ENCODE measurements around the gene EPHA6.

Gene EPHA6

DNA sequence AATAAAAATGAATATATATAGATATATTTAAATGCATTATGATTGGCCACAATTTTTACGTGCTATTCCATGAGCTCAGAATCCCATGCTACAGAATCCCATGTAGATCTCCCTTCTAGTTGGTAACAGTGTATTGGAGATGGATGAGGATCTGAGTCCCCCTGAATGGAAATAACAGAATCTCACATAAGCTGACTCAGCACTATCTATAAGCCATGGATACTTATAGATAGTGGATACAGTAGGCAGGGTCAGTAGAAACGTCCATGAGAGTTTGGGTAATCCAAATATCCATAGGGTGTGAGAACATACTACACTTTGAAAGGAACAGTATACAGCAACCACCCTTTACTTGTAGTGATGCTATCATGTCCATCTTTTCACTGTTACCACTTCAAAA lies 375.4 kb downstream of the EPHA6 start:
- DNase-seq = no peak

DNA sequence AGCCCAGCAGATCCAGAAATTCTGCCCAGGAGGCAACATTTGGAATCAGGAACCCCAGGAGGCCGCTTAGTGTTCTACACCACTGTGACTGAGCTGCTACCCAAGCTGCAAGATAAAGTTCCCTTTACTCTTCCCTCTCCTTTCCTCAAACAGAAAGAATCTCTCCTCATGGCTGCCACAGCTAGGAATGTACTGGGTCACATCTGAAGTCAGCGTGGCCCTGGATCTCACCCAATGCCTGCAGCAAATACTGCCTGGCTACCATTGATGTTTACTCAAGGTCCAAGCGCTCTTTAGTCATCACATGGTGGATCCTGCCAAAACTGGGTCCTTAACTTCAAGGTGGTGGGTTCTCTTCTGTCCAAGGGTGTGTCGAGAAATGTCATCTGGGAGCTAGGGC lies 382.7 kb downstream of the EPHA6 start:
- no peak for DNase-seq

DNA sequence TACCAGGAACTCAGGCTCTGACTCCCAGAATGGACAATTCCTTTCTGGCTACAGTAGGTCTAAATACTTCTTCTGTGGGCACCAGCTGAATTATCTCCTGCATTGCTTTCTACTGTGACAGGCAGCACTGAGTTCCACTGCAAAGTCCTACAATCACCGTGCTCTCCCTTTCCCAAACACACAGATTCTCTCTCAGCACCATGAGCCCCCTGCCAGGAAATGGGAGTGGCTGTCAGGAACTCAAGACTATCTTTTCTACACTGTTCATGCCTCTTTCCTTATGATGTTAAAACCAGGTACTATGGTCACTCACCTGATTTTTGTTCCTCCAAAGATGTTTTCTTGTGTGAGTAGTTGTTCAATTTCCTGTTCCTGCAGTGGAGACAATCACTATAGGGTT lies 383.4 kb downstream of the EPHA6 start:
- DNase-seq = no peak

DNA sequence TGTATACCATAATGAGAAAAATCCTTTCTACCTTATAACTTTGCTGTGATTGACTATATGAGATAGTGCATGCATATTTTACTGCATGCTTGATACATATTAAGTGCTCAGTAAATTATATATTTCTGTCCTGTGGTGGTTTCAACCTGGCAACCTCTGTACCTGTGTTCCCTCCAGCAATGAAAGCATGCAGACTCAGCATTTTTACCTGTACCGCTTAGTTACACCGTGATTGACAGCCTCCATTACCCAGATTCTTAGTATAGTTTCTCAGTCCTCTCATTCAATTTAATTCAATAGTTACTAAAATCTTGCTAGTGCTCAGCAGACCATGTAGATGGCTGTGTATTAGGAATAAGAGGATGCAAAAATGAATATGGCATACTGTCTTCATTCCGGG lies 386.0 kb downstream of the EPHA6 start:
- no peak for DNase-seq

DNA sequence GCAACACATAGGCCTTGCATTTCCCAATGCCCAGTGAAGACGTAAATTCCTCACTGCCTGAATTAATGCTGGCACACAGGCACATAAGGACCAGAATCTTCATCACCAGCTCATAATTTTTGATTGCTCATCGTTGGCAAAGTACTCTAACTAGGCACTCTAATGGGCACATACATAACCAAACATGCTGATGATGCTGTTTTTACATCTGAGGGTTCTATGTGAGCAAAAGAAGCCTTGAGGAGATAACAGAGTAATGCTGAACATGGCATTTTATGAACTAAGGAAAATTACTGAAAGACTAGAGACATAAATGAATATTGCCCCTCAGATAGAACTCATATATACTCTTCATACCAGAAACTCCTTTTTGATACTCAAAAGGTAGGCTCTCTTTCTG lies 387.4 kb downstream of the EPHA6 start:
- no peak for DNase-seq

DNA sequence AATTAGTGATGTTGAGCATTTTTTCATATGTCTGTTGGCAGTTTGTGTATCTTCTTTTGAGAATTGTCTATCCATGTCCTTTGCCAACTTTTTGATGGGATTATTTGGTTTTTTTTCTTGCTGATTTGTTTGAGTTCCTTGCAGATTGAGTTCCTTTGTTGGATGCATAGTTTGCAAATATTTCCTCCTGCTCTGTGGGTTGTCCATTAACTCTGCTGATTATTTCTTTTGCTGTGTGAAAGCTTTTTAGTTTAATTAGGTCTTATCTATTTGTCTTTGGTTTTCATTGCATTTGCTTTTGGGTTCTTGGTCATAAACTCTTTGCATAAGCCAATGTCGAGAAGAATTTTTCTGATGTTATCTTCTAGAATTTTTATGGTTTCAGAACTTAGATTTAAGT lies 414.6 kb downstream of the EPHA6 start:
- no peak for DNase-seq

DNA sequence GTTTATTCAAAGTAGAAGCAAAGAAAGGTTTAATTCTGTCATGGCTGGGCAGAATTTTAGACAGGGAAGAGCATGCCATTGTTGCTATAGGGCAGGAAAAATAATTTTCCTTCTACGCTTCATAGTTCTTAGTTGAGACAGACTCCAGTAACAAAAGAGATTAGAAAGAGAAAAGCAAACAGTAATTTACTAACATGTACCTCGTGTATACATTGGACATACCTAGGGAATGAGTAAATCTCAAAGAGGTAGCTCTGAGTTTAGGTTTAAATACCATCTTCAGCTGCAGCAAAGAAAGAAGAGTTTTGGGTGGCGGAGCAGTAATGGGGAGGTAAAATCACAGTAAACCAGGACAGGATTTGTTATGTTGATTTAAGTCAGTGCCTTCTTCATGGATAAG lies 416.1 kb downstream of the EPHA6 start:
- no peak for DNase-seq

DNA sequence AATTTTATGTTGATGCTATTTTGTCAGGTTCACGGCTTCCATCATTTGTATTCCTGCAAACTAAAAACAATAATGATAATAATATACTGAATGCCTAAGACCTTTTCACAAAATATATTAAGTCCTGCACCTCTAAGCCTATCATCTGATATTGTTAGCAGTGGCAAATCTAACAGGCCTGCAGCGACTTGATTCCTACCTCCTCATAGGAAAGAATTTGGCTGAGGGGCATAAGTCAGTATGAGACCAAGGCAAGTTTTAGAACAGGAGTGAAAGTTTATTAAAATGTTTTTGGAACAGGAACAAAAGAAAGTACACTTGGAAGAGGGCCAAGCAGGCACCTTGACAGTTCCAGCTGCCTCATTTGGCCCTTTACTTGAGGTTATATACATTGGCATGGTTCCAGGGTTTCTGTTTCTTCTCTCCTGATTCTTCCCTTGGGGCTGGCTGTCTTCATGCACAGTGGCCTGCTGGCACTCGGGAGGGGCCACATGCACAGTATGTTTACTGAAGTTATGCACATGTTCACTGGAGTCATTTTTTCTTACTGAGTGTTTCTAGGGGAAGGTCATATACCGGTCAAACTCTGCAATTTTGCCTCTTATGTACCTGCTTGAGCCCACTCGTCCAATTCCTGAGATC lies 418.1 kb downstream of the EPHA6 start:
- DNase-seq = peak; percentile 68

DNA sequence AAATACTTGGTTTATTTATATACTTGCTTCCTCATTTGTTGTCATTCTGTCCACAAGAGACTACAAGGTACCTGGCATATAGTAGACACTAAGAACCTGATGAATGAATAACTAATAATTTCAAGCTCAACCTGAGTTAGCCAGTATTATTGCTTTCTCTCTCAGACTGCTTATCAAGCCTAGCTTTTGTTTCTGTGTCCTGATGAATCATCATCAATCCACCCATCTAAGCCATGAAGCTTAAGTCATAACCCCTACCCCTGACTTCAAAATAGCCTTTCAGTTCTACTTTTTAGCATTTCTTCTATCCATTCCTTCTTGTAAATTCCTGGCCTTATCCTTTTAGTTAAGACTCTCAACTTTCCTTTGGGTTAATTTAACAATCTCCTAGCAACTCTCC lies 420.8 kb downstream of the EPHA6 start:
- no peak for DNase-seq

DNA sequence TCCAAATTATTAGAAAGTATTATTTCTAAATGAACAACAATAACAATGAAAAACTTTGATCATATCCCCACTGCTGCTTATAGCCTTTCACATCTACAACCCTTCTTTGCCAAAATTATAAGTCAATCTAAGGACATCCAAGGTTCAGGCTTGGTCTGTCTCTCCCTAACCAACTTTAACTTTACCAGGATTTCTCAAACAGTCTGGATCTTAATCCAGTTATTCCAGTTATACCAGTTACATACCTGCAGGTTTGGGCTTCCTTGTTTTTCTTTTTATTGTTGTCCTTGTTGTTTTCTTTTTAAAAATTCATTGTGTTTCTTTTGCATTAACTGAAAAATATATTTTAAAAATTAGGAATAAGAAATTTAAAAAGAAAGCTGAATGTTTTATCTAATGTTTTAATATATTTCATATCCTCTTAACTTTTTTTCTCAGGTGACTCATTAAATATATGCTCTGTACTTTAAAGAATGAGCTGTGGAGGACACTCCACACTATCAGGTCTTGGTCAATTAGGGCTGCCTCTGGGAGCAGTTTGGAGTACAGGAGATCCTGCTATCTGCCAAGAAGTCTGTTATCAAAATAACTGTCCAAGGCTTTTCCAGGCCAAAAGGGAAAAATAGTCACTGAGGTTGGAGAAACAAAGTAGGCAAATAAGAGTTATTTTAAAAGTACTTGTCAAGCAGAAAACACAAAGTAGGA lies 421.4 kb downstream of the EPHA6 start:
- no peak for DNase-seq

DNA sequence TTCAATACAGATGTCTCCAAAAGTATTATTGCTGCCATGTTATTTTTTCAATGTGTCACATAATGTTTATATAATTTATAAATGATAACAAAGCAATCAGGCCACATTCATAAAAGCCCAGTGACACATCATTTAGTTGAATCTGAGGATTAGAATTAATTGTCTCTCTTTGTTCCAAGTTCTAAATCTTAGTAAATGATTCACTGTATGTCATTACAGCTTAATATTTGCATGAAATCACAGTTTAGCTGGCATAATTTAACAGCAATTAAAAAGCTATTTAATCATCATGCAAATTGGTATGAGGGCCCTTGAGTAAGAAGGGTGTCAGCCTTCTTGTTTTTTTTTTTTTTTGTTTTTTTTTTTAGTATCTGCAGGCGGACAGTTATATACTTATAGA lies 427.0 kb downstream of the EPHA6 start:
- no peak for DNase-seq

DNA sequence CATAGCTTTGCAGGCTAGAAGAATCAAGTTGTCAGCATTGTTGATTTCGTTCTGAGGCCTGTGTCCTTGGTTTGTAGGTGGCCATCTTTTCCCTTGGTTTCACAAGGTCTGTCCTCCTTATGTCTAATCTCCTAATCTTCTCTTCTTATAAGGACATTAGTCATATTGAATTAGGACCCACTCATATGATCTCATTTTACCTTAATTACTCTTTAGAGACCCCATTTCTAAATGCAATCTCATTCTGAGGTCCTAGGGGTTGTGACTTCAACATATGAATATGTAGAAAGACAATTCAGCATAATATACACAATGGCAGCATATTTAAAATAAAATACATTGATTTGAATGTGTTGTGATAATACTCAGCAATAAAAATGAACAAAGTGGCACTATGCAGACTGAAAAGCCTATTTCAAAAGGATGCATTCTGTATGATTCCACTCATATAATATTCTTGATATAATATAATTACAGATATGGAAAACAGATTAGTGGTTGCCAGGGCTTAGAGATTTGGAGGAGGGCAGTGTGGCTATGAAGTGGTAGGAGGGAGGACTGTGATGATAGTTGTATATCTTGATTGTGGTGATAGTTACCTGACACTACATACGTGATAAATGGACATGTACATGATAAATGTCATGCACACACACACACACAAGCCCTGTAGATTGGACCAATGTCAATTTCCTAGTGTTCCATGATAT lies 431.0 kb downstream of the EPHA6 start:
- DNase-seq = peak; percentile 52

DNA sequence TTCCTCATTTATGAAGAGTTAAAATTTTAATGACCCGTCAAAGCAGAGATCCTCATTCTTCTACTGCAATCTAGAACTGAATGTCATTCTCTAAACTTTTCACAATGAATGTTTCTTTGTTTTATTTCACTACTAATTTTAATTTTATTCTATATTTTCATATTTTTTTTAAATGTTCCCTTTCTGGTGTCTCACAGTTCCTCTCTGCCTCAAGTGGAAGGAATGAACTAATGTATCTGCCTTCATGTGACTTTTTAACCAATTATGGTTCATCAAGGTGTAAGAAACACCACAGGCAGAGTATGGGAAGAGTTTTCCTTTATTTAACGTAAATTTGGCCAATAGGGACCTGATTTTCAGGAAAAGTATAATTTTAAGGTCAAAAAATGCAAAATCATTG lies 441.7 kb downstream of the EPHA6 start:
- DNase-seq = no peak

DNA sequence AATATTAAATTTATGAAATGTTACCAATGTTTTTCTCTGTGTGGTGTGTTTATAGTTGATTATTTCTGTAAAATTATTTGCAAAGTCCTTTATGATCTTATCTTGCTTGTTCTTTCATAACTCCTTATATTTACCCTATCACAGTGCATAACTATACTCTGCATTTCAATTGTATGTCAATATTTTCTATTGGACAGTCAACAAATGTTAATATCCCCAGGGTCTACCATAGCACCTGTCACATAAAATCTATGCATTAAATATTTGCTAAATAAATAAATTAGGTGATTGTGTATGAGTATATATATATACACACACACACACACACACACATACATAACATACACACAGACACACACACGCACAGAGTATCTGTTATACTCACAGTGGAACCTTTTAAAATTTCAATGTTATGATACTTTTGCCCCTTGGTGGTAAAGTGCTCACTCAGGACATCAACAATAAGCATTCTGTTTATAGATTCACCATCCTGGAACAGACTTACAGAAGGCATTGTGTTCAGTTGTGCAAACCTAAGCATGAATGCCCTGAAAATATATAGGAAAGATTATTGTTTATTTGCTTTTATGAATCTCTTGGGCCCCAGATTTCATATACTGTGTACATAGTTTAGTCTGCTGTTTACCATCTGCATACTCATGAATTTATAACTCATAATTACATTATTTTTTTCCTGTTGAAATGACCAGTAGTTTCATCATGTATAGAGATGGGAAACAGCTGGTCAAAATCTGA lies 443.7 kb downstream of the EPHA6 start:
- DNase-seq = no peak

DNA sequence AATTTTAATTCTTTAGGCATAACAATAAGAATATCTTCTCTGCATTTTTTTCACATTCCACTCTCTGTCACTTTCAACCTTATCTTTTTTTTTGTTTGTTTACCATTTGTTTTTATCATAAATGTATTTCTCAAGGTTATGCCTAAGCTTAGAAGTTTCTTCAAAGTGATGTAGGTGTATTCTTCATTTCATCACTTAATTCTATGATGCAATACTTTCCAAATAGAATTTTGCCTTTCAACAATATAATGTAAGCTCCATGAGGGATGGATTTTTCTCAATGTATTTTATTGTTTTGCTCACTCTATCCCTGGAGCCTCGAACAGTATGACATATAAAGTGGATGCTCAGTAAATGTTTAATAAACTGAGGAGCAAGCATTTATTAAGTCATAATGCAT lies 444.9 kb downstream of the EPHA6 start:
- no peak for DNase-seq

DNA sequence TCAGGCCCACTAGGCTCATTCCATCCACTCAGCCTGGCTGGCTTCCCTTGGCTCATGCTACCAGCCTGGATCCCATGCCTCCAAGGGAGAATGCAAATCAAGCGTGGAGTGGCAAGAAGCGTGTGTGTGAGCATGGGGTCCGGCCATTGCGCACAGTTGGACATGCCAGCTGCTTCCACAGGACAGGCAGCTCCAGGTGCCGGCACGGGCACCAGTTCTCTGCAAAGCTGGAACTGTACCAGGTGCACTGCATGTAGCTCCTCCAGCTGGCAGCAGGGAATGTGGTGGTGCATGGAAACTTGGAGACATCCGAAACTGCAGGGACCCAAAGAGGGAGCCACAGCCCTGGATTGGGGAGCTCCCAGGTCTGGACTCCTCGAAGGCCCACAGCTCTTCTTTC lies 449.8 kb downstream of the EPHA6 start:
- no peak for DNase-seq

DNA sequence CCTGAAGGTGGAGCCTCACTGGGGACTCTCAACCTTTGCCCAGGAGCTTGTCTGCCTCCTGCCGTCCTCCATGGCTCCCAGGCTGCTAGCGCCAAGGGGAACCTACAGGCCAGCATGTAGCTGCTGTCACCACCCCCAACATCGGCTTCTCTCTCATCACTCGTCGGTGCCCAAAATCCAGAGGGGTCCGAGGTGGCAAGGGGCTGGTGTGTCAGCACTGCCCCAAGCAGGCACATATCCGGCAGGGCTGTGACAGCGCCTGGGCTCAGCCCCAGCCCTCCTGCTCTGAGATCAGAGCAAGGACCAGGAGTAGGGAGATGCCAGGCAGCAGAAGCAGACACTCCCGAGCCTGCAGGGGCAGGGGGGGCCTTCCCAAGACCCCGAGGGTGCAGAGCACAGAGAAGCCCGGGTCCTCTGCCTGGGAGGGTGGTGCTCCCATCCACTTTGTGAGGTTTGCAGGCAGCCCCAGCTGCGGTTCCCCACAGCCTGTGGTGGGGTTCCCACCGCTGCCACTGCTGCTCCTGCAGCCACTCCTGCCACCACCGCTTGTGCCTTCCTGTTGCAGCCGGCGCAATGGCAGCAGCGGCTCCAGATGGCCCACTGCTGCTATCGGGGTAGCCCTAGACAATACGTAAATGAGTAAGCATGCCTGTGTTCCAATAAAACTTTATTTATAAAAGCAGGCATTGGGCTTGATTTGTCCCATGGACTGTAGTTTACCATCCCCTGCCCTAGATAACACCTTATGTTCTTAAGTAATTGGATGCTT lies 451.0 kb downstream of the EPHA6 start:
- no peak for DNase-seq

DNA sequence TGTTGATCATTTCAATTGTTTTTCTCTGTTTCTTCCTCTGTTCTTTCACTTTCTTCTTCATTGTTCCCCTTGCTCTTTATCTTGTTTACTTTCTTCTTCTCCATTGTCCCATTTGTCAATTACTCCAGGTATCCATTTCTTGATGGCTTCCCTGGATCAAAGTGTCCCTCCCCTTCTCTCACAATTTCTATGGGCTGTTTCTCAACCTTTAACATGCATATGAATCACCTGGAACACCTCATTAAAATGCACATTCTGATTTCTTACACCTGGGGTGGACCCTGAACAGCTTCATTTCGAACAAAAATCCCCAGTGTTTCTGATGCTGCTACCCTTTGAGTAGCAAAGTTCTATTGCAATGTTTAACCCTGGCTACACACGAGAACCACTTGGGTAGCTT lies 454.8 kb downstream of the EPHA6 start:
- no peak for DNase-seq

DNA sequence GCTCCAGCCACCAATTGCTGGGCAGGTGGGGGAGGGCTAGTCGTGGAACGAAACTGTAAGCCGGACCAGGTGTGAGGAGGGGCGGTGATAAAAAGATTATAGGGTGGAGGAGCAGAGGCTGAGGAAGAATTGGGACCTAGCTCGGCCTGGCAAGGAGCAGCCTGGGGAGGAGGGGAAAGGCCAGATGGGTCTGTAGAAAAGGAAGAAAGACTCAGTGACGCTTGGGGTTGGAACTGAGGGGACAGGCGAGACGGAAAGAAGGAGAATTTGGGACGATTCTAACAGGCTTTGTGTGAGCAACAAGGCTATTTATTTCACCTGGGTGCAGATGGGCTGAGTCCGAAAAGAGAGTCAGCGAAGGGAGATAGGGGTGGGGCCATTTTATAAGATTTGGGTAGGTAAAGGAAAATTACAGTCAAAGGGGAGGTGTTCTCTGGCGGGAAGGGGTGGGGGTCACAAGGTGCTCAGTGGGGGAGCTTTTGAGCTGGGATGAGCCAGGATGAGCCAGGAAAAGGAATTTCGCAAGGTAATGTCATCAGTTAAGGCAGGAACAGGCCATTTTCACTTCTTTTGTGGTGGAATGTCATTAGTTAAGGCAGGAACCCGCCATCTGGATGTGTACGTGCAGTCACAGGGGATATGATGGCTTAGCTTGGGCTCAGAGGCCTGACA lies 462.6 kb downstream of the EPHA6 start:
- DNase-seq = peak; percentile 18

DNA sequence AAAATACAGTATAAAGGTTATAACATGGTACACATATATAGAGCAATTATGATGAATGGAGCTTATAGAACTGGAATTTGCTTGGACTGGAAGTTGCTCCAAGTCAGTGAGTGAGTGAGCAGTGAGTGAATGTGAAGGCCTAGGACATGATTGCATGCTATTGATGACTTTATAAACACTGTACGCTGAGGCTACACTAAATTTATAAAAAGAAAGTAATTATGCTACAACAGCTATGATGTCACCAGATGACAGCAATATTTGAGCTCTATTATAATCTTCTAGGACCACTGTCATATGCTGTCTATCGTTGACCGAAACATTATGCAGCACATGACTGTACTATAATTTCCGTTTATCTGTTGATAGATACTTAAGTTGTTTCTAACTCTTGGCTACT lies 463.3 kb downstream of the EPHA6 start:
- no peak for DNase-seq

DNA sequence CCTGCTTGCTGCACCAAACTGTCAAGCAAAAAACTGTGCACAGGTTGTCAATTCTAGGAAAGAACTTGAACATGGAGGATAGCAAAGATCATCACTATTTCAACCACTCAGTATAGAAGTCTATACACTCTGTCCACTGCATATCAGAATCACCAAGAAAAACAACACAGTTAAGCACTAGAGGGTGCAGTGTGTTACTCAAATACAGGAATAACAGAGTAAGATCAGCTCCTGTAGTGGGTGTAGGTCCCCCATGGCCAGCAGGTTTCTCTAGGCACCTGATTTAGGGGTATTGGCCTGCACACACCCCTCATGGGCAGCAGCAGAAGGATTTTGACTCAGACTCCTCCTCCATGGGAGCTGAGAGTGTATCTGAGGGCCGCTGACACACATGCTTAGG lies 464.1 kb downstream of the EPHA6 start:
- no peak for DNase-seq

DNA sequence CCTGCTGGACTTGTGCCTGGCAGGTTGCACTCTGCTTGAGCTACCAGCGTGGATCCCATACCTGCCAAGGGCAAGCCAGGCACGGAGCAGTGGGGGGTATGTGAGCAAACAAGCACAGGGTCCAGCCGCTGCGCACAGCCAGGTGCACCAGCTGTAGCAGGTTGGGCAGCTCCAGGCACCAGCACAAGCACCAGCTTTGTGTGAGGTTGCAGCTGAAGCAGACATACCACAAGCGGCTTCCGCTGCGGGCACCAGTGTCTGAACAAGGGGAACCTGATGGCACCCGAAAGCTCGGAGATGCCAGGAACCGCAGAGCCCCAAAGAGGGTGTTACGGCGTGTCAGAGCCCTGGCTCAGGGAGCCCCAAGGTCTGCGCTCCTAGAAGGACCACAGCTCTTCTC lies 477.5 kb downstream of the EPHA6 start:
- DNase-seq = no peak
